ENCODE measurements around the gene IL4R.

- TF ChIP-seq, protein P1, sequence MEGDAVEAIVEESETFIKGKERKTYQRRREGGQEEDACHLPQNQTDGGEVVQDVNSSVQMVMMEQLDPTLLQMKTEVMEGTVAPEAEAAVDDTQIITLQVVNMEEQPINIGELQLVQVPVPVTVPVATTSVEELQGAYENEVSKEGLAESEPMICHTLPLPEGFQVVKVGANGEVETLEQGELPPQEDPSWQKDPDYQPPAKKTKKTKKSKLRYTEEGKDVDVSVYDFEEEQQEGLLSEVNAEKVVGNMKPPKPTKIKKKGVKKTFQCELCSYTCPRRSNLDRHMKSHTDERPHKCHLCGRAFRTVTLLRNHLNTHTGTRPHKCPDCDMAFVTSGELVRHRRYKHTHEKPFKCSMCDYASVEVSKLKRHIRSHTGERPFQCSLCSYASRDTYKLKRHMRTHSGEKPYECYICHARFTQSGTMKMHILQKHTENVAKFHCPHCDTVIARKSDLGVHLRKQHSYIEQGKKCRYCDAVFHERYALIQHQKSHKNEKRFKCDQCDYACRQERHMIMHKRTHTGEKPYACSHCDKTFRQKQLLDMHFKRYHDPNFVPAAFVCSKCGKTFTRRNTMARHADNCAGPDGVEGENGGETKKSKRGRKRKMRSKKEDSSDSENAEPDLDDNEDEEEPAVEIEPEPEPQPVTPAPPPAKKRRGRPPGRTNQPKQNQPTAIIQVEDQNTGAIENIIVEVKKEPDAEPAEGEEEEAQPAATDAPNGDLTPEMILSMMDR (conservative IDR thresholded peaks at IDR 0.05) = no peak
- TF ChIP-seq ZFX (IDR thresholded peaks at IDR 0.05) = no peak
Measured at GRCh38 chr16:27311897-27312303, 1.9 kb upstream of the IL4R start.

Data from C4-2B (cell line).